GM19468 (cell line): ENCODE data around the gene STAT4.

ENCODE experiments used
- ATAC-seq: cut with Tn5 transposase; IDR thresholded peaks from one replicate; pipeline ENCODE4 v1.9.1; 2021; ENCODE audit warnings: mild to moderate bottlenecking, moderate library complexity, moderate number of reproducible peaks; ENCODE audit not compliant: unreplicated experiment; ENCODE audit errors: extremely low read depth

The STAT4 gene, protein sequence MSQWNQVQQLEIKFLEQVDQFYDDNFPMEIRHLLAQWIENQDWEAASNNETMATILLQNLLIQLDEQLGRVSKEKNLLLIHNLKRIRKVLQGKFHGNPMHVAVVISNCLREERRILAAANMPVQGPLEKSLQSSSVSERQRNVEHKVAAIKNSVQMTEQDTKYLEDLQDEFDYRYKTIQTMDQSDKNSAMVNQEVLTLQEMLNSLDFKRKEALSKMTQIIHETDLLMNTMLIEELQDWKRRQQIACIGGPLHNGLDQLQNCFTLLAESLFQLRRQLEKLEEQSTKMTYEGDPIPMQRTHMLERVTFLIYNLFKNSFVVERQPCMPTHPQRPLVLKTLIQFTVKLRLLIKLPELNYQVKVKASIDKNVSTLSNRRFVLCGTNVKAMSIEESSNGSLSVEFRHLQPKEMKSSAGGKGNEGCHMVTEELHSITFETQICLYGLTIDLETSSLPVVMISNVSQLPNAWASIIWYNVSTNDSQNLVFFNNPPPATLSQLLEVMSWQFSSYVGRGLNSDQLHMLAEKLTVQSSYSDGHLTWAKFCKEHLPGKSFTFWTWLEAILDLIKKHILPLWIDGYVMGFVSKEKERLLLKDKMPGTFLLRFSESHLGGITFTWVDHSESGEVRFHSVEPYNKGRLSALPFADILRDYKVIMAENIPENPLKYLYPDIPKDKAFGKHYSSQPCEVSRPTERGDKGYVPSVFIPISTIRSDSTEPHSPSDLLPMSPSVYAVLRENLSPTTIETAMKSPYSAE

DNA sequence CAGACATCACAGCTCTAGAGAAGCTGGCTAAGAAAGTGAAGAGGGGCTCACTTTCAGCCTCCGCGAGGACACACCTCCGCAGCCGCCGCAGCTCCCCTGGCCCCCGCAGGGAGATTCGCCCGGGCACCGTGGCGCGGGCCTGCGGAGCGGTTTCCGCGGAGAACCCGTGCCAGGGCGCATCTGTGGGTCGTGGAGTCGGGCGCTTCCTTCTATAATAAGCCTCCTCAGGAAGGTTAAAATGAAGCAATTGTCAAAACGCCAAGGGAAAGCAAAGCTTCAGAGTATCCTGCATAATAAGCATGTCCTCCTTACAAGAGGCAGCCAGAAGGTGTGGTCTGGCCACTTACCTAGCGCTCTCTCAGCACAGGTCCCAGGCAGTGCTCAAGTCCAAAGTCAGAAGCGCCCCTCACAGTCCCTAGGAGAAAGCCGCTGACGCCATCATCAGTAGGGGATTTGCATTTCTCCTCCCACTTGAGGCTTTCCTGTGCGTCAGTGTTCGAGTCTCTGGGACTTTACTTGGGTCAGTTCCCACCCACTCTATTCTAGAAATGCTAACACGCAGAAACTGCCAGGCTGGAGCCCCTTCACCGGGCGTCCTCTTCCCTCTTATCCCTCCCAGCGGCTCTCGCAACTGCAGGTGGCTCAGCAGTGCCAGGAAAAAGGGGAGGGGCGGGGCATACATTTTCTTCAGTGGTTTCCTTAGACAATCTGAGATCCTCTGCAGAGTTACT, at the start of gene STAT4:
STAT4 (minus strand) TSS at position 395 of the 731 bp plus-strand sequence. CDS start 2,791 bp downstream, outside the sequence.
- ATAC-seq = peak; percentile 59

DNA sequence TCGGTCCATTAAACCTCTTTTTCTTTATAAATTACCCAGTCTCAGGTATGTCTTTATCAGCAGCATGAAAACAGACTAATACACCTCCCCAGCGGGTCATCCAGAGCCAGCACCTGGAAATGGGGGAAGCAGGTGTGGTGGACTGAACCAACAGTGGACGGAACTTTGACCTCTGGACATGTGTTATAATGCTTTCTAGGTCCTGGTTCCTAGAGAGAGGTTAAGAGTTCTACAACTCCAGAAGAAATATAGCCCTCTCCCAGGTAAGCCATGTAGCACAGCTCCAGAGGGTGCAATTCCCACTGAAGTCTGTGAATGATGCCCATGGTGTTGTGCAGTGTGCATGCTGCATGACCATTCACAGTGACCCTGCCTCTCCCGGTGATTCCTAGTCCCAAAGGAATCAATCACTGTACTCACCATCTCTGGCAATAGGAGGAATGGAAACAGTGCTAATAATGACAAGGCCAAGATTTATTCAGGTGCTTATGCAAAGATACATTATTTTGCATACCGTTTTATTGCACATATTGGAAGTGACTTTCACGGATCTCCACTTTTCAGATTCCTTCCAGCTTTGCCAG, 49.2 kb upstream of the STAT4 start:
- ATAC-seq = no peak

DNA sequence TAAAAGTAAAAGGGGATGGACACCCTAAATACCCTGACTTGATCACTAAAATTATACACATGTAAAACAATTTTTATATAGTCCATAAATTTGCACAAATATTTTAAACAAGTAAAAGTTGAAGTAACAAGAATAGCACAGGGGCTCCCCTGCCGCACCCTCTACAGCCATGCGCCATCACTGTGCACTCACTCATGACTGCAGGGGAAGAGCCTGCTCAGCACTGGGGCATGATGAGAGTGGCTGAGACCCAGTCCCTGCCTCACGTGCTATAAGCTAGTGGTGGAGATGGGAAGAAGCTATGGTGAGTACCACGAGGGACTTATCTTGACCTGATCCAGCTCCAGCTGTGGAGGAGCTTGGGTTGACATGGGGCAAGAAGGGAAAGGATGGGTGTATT, 47.5 kb upstream of the STAT4 start:
- ATAC-seq = no peak

DNA sequence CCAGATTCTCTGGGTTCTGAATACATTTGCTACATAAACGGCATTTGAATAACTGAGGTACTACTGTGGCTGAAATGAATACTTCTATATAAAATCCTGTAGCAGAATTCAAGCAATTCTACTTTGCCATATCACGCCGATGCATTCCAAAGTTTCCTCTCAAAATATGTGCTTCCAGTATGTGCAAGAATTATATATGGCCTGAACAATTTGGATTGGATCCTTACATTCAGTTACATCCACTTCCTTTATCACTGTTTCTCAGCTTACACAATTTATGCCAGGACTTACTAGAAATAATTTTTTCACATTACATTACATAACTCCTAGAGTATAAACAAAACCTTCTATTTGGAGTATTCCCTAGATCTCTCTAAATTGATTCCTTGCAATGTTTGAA, 46.3 kb upstream of the STAT4 start:
- no peak for ATAC-seq

DNA sequence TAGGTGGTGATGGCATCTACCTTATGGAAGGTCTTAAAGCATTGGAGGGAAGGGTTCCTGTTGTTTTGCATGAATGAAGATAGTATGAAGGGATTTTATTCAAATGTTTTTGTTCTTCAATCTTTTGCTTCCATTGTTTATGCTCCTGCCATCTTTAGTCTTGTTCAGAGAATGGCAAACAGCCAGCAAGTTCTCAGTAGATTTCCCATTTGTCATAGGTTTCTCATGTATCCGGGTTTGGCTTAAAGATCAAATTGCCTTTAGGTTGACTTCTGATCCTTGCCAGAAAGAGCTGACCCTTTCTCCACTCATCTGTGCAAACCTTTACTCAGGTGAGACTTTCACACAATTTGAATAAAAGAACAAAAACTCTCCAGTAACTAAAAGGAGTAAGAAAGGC, 44.2 kb upstream of the STAT4 start:
- ATAC-seq = no peak

DNA sequence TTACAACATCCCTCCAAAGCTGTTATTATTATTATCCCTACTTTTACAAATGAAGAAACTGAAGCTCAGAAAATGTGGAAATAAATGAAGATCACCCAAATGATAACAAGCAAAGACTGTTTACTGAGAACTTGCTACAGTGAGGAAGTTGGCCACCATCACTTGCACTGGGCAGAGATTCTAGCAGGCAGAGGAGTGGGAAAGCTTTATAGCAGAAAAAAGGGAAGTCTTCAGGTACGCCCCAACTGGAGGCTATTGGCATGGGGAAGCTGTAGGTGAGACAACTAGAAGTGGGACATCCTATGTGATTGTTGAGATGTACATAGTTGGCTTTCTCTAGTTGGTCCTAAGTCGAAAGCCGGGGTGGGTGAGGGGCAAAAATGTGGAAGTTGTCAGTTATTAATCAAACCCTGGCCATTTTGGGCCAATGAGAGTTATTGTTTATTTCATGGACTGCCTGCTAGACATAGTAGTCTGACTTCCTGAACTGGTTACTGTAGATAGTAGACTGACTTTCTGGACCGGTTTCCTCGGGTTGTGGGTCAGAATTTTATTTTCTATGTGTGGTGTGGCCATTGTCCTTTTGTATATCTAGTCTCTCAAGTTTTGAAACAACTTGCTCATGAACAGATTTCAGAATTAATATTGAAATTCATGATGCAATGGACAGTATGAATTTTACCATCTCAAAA, 40.2 kb upstream of the STAT4 start:
- no peak for ATAC-seq

DNA sequence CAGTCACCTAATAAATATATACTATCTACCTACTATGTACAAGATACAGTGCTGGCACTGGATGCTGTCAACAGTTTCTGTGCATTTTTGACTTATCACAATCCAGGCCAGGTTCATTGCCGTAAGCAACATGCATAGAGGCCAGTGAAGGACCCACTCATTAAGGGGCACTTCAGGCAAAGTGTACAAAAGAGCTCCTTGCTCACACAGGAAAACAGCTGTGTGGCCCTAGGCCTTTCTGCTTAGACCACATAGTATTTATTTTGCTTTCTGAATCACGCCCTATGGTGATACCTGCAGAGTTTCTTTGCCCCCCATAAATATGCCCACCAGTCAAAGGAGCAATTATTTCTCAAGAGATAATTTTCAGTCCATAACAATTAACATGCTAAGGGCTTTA, 39.6 kb upstream of the STAT4 start:
- ATAC-seq = no peak

DNA sequence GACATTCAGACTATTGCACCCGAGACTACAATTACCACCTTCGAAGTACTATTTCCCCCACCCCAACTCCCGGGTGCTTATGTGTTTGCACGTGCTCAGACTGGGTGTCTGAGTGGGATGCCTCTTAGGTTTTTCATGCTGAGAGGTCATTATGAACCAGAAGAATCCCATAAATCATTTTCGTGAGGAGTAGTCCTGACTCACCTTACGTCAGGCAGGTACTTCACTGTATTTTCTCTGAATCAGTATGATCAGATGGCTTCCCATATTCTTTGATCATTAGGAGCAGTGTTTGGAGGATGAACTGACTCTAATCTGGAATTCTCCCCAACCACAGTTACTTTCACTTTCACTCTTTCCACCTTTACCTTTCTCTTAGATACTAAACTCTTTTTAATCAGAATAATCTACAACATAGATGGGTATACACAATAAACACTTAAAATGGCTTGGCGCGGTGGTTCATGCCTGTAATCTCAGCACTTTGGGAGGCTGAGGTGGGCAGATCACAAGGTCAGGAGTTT, 38.4 kb upstream of the STAT4 start:
- ATAC-seq = no peak

DNA sequence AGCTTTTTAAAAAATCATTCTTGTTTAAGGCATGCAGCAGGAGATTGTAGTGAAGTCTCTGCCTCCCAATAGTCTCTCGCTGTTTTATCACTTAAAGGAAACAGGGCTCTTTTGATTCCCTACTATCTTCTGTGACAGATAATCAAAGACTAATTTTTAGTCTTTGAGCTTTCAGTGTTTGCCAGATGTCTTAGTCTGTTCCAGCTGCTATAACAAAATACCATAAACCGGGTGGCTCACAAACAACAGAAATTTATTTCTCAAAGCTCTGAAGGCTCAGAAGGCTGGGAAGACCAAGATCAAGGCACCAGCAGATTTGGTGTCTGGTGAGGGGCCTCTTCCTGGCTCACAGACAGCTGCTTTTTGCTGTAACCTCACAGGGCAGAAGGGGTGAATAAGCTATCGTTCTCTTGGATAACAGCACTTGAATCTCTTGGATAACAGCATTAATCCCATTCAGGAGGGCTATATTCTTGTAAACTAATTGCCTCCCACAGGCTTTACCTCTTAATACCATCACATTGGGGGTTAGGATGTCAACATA, 37.8 kb upstream of the STAT4 start:
- no peak for ATAC-seq

DNA sequence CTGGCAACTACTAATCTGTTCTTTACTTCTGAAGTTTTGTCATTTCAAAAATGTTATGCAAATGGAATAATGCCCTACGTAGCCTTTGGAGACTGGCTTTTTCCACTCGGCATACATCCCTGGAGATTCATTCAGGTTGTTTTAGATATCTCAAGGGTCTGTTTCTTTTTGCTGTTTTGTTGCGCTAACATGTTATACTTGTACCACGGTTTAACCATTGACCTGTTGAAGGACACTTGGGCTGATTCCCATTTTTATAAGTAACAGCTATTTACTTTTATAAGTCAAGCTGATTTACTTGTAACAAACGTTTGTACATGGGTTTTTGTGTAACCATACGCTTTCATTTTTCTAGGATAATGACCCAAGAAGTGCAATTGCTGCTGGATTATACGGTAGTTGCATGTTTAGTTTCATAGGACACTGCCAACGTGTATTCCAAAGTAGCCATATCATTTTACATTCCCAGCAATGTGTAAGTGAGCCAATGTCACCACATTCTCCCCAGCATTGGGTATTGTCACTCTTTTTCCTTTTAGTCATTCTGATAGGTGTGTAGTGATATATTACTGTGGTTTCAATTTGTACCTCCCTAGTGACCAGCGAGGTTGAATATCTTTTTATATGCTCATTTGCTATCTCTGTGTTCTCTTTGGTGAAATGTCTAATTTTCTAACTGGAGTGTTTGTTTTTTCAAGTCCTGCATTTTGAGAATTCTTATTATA, 36.5 kb upstream of the STAT4 start:
- no peak for ATAC-seq

DNA sequence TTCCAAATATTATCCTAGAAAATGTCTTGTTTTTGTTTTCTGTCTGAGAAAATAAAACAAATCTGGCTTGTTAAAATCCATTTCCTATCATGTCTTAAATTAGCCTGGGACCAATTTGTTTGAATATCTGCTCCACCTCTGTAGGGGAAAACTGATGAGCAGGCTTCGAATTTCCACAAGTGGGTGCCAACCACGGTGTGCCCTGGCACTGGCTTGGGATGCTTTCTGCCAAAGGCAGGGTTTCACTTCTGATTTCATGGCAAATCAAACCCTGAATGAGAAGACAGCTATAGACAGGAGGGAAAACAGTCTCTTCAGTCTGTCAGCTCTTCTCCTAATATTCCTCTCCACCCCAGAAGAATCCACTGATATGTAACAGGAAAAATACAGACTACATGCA, 33.7 kb upstream of the STAT4 start:
- no peak for ATAC-seq

DNA sequence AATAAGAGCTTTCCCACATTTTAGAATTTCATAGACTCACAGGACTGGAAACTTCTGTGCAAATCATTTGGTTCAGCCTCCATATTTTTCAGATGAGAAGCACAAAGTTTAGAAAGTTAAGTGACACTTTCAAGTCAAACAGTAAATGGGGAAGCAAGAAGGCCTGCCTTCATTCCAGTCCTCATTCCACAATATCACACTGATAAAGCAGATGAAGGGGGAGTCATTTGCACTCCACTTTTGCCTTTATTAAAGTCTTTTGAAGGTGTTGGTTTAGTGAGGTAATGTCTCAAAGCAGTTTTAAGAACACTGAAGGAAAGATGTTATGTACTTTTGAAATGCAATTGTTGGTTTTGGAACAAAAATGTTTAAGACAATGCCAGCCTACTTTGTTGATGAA, 32.7 kb upstream of the STAT4 start:
- ATAC-seq = no peak

DNA sequence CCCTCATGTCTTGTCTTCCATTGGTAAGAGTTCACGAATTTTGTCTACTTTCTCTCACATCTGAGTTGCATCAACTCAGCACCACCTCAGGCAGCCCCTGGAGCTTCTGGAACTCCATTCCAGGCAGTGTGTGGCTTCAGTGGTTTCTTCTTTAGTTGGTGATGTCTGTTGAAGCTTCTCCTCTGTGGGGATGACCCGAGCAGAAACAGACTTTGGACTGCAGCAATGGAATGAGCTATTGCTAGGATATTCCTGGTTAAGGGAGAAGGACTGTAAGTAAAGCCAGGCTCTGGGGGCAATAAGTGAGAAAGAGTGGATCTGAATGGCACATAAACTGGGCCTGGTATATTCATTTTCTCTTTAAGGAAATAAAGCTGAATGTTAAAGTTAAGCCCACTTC, 32.3 kb upstream of the STAT4 start:
- no peak for ATAC-seq

DNA sequence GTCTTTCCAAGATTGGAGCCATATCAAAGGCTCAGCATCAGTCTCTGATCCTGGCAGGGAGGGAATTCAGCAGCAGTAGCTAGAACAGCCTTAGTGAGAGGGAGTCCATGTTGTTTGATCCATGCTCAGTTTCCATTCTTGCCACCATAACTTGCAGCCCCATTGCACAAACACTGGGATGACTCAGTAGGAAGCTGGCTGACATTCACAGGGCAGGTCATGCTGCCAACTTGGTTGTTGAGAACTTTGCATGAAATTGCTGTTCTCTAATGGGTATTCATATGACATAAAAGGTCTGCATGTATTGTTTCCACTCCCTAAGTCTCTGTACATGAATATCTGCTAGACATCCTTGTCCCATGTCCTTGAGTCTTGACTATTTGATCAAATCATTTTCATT, 29.9 kb upstream of the STAT4 start:
- ATAC-seq = no peak

DNA sequence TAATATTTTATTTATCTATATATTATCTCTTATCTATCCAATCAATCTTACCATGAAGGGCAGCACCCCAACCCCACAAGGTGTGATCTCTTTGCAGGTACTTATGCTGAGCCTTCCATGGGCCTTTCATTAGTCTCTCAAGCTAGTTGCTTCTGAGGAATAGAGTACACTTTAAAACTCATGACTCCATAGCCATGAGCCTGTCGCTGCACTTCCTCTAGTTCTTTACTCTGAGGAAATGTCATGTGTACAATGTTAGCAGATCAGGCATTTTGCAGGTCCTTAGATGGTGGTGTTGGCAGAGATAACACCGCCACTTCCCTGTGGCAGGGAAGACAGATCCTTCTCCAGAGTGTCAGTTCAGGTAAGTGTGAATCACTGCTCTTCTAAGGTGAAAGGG, 29.5 kb upstream of the STAT4 start:
- no peak for ATAC-seq

DNA sequence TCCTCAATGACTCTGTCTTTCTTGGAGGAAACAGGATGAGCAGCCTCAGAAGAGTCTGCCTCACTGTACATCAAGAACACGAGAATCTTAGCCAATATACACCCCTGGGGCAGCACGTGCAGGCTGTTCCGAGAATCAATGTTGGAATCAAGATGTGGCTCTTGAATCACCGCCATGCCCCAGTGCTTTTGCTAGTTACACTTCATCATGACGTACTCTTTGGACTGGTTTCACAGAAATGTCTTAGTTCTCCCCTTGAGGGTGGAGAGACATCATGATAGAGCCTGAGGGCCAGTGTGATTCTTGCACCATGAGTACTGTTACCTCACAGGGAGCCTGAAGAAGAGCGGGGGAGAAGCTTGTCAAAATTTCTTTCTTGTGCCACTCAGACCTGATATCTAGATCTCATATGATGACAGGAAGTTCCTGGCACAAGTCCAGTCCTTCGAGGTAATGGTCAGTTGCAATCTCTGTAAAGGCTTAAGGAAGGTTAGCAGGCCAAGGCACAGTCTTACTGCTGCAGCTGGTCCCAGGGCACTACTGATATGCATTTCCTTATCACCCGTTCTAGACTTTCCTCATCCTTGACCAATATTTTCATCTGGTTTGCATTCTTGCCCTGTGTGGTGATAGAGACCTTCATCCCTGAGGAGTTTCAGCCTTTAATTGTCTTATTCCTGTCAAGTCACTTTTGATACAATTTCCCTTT, 28.2 kb upstream of the STAT4 start:
- no peak for ATAC-seq

DNA sequence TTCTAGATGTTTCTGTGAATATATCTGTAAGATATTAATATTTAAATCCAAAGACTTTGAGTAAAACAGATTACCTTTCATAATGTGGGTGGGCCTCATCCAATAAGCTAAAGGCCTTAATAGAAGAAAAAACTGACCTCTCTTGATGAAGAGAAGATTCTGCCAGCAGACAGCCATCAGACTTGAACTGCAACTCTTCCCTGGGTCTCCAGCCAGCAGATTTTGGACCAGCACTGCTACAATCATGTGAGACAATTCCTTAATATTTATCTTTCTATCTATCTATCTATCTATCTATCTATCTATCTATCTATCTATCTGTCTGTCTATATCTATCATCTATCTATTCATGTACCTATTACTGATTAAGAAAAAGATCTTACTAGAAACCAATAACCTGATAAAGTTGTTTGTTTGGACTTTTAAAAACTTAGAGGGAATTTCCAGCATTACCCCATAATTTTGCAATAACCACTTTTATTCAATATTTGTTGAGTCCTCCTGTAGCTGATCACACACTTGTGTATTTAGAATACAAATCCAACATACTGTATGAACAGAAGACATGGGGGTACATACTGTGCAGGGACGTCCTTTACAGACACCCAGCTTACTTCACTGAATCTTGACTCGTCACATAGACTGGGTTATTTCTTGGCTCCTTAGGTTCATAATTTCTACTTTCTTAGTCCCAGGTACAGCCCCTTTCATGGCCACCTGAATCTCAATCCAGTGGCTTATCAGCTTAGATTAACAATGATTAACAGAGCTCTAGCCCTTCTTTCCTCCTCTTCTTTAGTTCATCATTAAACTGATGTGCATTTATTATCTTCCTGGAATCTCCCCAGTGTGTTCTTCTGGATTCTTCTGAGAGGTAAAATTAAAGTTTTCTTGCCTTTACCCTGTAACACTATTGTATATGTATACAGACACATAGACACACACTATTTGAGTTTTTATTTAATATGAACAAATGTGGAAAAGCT, 27.2 kb upstream of the STAT4 start:
- no peak for ATAC-seq
